ENCODE measurements around the gene ARHGAP5.

ARHGAP5 gene

GRCh38 chr14:32078023-32078857, 1.1 kb downstream of the ARHGAP5 start:
- no peak for DNase-seq

DNA sequence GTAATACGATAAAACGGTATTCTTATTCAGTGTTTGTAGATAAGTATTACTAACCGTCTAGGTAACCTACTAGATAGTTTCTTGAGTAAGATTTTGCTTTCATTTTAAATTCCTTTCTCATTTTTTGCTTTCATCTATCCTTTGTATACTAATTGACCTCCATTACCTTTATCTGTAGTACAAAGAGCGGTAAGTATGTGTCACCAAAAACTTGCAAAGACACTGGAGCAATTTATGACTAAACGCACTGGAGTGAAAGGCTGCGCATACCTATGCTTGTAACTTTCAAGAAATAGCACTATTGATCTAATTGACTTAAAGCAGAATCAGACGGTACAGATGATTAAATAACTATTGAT, 1.7 kb downstream of the ARHGAP5 start:
- DNase-seq = no peak

GRCh38 chr14:32079264-32079663, 2.2 kb downstream of the ARHGAP5 start:
- DNase-seq = no peak

DNA sequence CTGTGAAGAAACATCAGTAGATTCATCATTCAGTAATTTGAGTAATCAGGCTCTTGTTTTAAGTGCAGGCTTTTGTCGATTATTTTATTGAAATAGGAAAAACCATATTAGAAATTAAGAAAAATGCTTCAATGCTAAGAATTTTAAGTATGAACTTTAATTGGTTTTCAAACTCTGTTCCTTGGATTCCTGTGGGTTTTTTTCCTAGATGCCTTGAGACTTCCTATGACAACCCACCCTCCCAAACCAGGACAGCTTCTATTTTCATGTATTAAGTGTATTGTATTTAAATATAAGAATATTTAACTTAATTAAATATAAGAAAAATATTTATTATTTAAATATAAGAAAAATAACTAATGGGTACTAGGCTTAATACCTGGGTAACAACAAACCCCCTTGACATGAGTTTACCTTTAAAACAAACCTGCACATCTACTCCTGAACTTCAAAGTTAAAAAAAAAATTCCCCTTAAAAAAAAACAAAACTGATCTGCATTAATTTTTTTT, 3.0 kb downstream of the ARHGAP5 start:
- DNase-seq = no peak

DNA sequence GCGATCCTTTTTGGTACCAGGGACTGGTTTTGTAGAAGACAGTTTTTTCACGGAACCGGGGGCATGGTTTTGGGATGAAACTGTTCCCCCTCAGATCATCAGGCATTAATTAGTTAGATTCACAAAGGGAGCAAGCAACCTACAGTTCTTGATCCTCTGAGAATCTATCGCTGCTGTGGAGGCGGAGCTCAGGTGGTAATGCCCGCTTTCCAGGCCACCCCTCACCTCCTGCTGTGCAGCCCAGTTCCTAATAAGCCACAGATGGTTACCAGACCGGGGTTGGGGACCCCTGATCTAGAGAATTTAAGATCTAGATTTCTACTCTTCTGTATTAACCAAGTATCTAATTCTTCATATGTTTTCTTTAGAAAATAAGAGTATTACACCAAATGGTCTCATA, 4.8 kb downstream of the ARHGAP5 start:
- no peak for DNase-seq

DNA sequence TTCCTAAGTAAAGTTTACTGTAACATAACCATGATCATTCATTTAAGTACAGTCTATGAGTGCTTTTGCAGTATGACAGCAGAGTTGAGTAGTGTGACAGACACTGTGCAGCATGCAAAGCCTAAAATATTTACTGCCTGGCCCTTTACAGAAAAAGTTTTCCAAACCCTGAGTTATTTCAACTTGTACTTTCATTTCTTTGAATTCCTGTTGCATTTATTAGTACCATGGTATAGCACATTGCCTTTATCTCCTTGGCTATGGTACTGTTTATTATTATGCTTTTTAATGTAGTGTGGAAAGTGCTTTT, 6.2 kb downstream of the ARHGAP5 start:
- no peak for DNase-seq

DNA sequence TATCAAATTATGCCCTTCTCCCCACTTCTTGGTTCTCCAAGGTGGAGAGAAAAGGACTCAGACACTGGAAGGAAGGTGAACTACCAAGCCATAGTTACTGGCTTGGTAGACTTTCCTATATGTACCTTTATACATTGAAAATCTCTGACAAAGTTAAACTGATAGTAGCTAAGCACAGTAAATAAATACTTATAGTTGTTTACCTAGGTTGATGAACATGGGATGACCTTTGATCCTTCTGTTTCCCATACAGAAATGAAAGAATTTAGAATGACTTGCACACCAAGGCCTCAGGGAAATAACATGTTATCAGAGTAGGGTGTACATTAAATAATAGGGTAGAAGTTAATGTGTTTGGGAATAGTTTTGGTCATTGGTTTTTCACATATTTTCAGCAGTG, 6.7 kb downstream of the ARHGAP5 start:
- no peak for DNase-seq

- DNase-seq = no peak
Measured at GRCh38 chr14:32085182-32085844, 8.2 kb downstream of the ARHGAP5 start.

GRCh38 chr14:32085845-32086383, 8.8 kb downstream of the ARHGAP5 start:
- DNase-seq = no peak

GRCh38 chr14:32087173-32087861, 10.2 kb downstream of the ARHGAP5 start:
- no peak for DNase-seq

DNA sequence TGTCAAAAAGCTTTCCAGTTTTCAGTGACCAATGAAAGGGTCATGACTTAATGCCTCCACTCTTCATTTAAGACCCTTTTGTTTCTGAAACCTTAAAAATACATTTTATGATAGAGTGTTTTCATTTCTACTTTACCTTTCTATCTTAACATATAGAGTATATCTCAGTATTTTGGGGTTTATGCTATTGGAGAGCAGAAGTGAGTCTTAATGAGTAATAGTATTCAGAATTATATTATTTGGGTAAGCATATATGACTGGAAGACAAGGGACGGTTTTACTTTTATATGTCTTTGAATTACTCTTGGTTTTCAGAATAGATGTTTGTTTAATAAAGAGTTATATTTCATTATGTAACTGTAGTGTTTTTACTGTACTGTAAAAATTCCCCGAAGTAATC, 10.8 kb downstream of the ARHGAP5 start:
- DNase-seq = no peak

DNA sequence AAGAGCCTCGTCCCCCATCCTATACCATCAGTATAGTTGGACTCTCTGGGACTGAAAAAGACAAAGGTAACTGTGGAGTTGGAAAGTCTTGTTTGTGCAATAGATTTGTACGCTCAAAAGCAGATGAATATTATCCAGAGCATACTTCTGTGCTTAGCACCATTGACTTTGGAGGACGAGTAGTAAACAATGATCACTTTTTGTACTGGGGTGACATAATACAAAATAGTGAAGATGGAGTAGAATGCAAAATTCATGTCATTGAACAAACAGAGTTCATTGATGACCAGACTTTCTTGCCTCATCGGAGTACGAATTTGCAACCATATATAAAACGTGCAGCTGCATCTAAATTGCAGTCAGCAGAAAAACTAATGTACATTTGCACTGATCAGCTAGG, 13.6 kb downstream of the ARHGAP5 start:
- no peak for DNase-seq

DNA sequence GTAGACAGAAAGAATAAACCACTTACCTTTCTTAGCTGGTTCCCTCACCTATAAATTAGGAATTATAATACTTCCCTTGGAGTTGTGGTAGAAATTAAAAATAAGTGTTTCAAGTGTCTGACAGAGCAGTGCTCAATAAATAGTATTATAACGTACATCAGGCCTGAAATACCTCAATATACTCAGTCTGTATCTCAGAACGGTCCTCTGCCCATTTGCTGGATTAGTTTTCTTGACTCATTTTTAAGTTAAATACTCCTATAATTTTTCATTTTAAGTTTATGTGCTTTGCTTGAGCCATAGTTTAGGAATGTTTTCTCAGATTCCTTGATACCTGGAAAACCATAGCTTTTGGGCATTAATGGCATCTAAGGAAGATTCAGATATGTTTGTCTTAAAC, 22.4 kb downstream of the ARHGAP5 start:
- DNase-seq = no peak

DNA sequence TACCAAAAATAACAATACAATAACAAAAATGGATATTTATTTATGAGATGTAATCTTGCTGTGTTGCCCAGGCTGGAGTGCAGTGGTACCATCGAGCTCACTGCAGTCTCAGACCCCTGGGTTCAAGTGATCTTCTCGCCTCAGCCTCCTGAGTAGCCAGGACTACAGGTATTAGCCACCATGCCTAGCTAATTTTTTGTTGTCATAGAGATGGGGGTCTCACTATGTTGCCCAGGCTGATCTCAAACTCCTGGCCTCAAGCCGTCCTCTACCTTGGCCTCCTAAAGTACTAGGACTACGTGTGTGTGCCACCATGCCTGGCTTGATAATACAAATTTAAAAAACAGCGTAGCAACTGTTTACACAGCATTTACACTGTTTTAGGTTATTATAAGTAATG, 23.1 kb downstream of the ARHGAP5 start:
- DNase-seq = no peak

- DNase-seq = no peak
Measured at GRCh38 chr14:32102152-32102787, 25.2 kb downstream of the ARHGAP5 start.

- no peak for DNase-seq
Measured at GRCh38 chr14:32102968-32103367, 25.9 kb downstream of the ARHGAP5 start.

GRCh38 chr14:32104308-32104707, 27.2 kb downstream of the ARHGAP5 start:
- no peak for DNase-seq

DNA sequence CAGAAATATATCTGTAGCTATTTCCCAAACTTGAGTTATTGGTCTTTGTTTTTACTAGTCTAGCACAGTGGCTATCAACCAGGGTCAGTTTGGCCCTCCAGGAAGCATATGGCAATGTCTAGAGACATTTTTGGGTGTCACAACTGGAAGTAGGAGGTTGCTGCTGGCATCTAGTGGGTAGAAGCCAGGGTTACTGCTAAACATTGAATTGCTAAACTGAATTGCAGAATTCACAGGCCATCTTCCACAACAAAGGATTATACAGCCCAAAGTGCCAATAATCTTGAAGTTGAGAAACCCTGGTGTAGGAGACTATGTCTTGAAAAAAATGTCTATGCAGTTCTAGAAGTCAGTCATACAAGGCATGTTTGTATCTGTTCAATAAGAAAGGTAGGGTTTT, 27.7 kb downstream of the ARHGAP5 start:
- DNase-seq = no peak

GRCh38 chr14:32109676-32110547, 32.8 kb downstream of the ARHGAP5 start:
- DNase-seq = no peak

GRCh38 chr14:32110548-32110896, 33.4 kb downstream of the ARHGAP5 start:
- DNase-seq = no peak

- no peak for DNase-seq
Measured at GRCh38 chr14:32121536-32121935, 44.4 kb downstream of the ARHGAP5 start.

DNA sequence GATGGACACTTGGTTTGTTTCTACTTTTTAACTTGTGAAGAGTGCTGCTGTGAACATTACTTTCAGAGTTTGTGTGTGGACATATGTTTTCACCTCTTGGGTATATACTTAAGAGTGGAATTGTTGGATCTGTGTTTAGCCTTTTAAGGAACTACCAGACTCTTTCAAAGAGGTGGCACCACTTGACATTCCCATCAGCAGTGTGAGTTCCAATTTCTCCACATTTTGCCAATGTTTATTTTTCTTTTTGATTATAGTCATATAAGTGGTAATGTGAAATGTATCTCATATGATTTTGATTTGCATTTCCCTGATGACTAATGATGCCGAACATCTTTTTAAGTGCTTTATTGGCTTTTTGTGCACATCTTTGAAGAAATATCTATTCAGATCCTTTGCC, 44.8 kb downstream of the ARHGAP5 start:
- DNase-seq = no peak

Measured in cortex of kidney (tissue), 1 donor.